PFSK-1 (cell line): ENCODE data around the gene HCRTR1.
A peak's percentile ranks its signal among the peaks of the same experiment; 100 is the strongest.

Experiments
- POLR2AphosphoS5 ChIP-seq: IDR thresholded peaks from 2 replicates; pipeline ENCODE4 v1.6.1; 2012; ENCODE audit warnings: low read depth, mild to moderate bottlenecking, control low read depth, low read length, moderate library complexity
- REST ChIP-seq, 2 experiments: IDR thresholded peaks; 2 replicates each; pipeline versions ENCODE4 v1.6.1 to v1.8.0; 2011 to 2012; ENCODE audit warnings: low read depth in 2 of 2, low read length in 2 of 2, control low read depth in 1 of 2, inconsistent platforms in 1 of 2, mild to moderate bottlenecking in 1 of 2, moderate library complexity in 1 of 2; ENCODE audit not compliant: insufficient read depth in 1 of 2
- TAF1 ChIP-seq: IDR thresholded peaks from 2 replicates; pipeline ENCODE4 v1.6.1; 2012; ENCODE audit warnings: low read length, control low read depth, borderline replicate concordance; ENCODE audit not compliant: insufficient read depth

DNA sequence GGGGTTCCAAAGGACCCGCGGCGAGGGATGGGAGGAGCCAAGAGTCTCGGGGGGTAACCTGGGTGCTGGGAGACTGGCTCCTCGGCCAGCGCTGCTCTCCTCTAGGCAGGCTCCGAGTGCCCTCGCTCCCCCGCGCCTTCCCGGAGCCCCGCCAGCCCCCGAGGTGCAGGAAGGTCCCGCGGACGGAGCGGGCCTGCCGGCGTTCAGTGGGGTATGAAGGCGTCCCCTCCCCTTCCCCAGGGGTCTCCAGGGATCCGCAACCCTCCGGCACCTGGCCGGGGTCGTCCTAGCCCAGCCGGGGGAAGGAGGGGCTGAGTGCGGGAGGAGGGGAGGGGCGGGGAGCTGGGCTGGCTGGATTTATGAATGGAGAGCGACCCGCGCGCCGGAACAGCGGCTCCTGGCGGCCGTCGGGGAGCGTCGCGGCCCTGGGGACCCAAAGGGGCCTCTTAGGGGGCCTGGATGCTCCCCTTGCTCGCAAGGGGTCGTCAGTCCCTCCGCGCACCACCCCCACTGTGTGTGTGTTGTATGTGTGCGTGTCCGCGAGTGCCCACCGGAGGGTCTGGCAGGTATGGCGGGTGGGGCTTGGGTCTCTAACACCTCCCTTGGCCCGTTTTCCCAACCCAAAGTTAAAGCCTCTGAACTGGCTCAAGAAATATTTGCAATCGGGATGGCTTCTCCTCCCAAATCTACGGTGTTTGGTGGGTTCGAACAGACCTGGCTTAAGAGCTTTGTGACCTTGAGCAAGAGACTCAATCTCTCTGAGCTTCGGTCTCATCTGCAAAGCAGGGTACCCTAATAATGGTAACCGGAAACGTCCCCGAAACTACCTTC, 642 bp downstream of the HCRTR1 start:
- TF ChIP-seq TAF1 (no peak), REST (IDR thresholded peaks at IDR 0.05; ENCODE audit: insufficient read depth in 1 of 2, low read depth in 2 of 2, low read length in 2 of 2) (no peak), POLR2AphosphoS5 (peak; percentile 74)
